GM18858 (cell line): ENCODE results near the gene CRYBG1.

Experiments
- ATAC-seq: cut with Tn5 transposase; IDR thresholded peaks from one replicate; pipeline ENCODE4 v1.9.1; 2021; ENCODE audit not compliant: unreplicated experiment

Gene CRYBG1

GRCh38 chr6:106458021-106458986, 97.8 kb downstream of the CRYBG1 start:
- ATAC-seq = no peak

GRCh38 chr6:106460481-106460880, 100.0 kb downstream of the CRYBG1 start:
- ATAC-seq = no peak

- no peak for ATAC-seq
Observed at GRCh38 chr6:106461084-106461483, 100.6 kb downstream of the CRYBG1 start.

GRCh38 chr6:106462923-106463557, 102.5 kb downstream of the CRYBG1 start:
- ATAC-seq = no peak

- no peak for ATAC-seq
Observed at GRCh38 chr6:106466211-106466610, 105.7 kb downstream of the CRYBG1 start.

- no peak for ATAC-seq
Observed at GRCh38 chr6:106468935-106469334, 108.4 kb downstream of the CRYBG1 start.

- ATAC-seq = no peak
Observed at GRCh38 chr6:106469882-106470281, 109.4 kb downstream of the CRYBG1 start.

GRCh38 chr6:106470316-106470715, 109.8 kb downstream of the CRYBG1 start:
- ATAC-seq = no peak

- no peak for ATAC-seq
Observed at GRCh38 chr6:106470811-106471210, 110.3 kb downstream of the CRYBG1 start.

GRCh38 chr6:106473812-106474211, 113.3 kb downstream of the CRYBG1 start:
- ATAC-seq = no peak

GRCh38 chr6:106474466-106474865, 113.9 kb downstream of the CRYBG1 start:
- ATAC-seq = no peak

- ATAC-seq = no peak
Observed at GRCh38 chr6:106475284-106475683, 114.8 kb downstream of the CRYBG1 start.

- ATAC-seq = no peak
Observed at GRCh38 chr6:106476331-106477105, 116.0 kb downstream of the CRYBG1 start.

GRCh38 chr6:106477146-106477545, 116.6 kb downstream of the CRYBG1 start:
- no peak for ATAC-seq

- no peak for ATAC-seq
Observed at GRCh38 chr6:106477790-106478189, 117.3 kb downstream of the CRYBG1 start.

GRCh38 chr6:106486236-106486635, 125.7 kb downstream of the CRYBG1 start:
- ATAC-seq = no peak

- no peak for ATAC-seq
Observed at GRCh38 chr6:106488494-106489370, 128.2 kb downstream of the CRYBG1 start.

- ATAC-seq = no peak
Observed at GRCh38 chr6:106490030-106490429, 129.5 kb downstream of the CRYBG1 start.

GRCh38 chr6:106490436-106490835, 129.9 kb downstream of the CRYBG1 start:
- ATAC-seq = no peak

- no peak for ATAC-seq
Observed at GRCh38 chr6:106490974-106491373, 130.5 kb downstream of the CRYBG1 start.
